ACC112 (cell line): ENCODE data around the gene KCNMA1.

ENCODE experiments used
- H2AFZ ChIP-seq: fragments of 200-600 bp; sonication (generic); one replicate; pipeline ENCODE4 v1.6.0; 2017; ENCODE audit warnings: antibody characterized with exemption, low read length; ENCODE audit not compliant: unreplicated experiment
- H3K27ac ChIP-seq: fragments of 200-600 bp; sonication (generic); 2 replicates; pipeline ENCODE4 v1.5.1; 2014; ENCODE audit warnings: low read depth, mild to moderate bottlenecking, antibody characterized with exemption, low read length, moderate library complexity
- H3K27me3 ChIP-seq: fragments of 200-600 bp; sonication (generic); 2 replicates; pipeline ENCODE4 v1.6.1; 2014; ENCODE audit warnings: mild to moderate bottlenecking, antibody characterized with exemption, low read length, moderate library complexity, mixed read lengths; ENCODE audit not compliant: insufficient read depth
- H3K36me3 ChIP-seq: fragments of 200-600 bp; sonication (generic); 2 replicates; pipeline ENCODE4 v1.6.1; 2016; ENCODE audit warnings: mild to moderate bottlenecking, antibody characterized with exemption, low read length, moderate library complexity, mixed read lengths; ENCODE audit not compliant: insufficient read depth
- H3K4me1 ChIP-seq: fragments of 200-600 bp; sonication (generic); one replicate; pipeline ENCODE4 v1.6.1; 2016; ENCODE audit warnings: low read length, mixed read lengths; ENCODE audit not compliant: insufficient read depth, unreplicated experiment, control insufficient read depth
- H3K4me3 ChIP-seq: fragments of 200-600 bp; sonication (generic); 2 replicates; pipeline ENCODE4 v1.5.1; 2014; ENCODE audit warnings: mild to moderate bottlenecking, low read depth, low read length
- H3K79me2 ChIP-seq: fragments of 200-600 bp; sonication (generic); one replicate; pipeline ENCODE4 v1.6.0; 2016; ENCODE audit warnings: low read length; ENCODE audit not compliant: control insufficient read depth, unreplicated experiment, insufficient read depth

The KCNMA1 gene

DNA sequence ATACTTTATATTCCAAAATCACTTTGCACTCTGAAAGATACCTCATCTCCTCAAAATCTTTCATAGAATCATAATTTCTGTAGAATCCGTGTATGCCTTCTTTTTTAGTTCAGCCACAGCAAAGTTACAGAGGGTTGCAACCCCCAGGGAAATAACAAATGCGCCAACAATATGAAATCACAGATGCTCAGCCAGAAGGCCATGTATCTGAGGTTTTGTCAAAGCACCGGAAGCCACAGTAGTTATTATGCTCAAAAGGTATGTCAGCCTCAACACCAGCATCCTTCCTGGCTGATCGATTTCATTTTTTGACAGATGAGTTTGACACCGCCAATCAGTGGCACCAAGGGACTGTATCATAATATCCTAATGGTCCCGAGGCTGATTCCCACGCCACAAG is 204.1 kb downstream of the KCNMA1 start:
- no peak overlapping the region for H3K4me3 ChIP-seq
- H3K27ac ChIP-seq, result no peak overlapping the region
- H3K4me1 ChIP-seq, result peaks cover 1% of the 10 kb centered on the region
- no peaks in the 10 kb centered on the region for H3K36me3 ChIP-seq
- no peaks in the 10 kb centered on the region for H3K79me2 ChIP-seq
- H3K27me3 ChIP-seq, result no peaks in the 10 kb centered on the region
- no peak overlapping the region for H2AFZ ChIP-seq

GRCh38 chr10:77431980-77432797 is 205.4 kb downstream of the KCNMA1 start:
- H3K4me1 ChIP-seq, result peaks cover 5% of the 10 kb centered on the region
- H3K27me3 ChIP-seq, result no peaks in the 10 kb centered on the region
- no peak overlapping the region for H3K27ac ChIP-seq
- H3K4me3 ChIP-seq, result no peak overlapping the region
- H3K79me2 ChIP-seq, result no peaks in the 10 kb centered on the region
- H2AFZ ChIP-seq, result no peak overlapping the region
- H3K36me3 ChIP-seq, result no peaks in the 10 kb centered on the region

- Histone ChIP-seq H3K27me3 (no peaks in the 10 kb centered on the region), H3K4me3 (no peak overlapping the region), H3K36me3 (no peaks in the 10 kb centered on the region), H3K79me2 (no peaks in the 10 kb centered on the region), H3K4me1 (peaks cover 11% of the 10 kb centered on the region), H3K27ac (no peak overlapping the region), H2AFZ (no peak overlapping the region)
Measured at GRCh38 chr10:77431209-77431611, 206.4 kb downstream of the KCNMA1 start.

DNA sequence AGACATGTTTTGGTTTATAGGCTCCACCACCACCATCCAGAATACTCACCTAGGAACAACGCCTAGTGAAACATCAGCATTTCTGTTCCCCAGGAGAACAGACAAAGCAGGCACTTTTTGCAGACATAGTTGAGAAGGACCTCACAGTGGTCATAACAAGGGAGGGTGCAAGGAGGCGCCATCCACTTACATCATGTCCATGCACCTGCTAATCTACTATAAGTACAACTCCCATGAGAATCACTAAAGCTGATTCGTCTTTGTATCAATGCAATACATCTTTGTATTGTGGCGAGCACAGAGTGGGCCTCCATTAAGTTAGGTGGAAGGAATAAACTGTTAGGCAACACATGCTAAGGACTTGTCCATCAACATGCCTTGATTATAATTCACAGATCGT is 207.1 kb downstream of the KCNMA1 start:
- no peak overlapping the region for H3K27ac ChIP-seq
- no peaks in the 10 kb centered on the region for H3K27me3 ChIP-seq
- peaks cover 11% of the 10 kb centered on the region for H3K4me1 ChIP-seq
- H3K79me2 ChIP-seq, result no peaks in the 10 kb centered on the region
- H3K4me3 ChIP-seq, result no peak overlapping the region
- H3K36me3 ChIP-seq, result no peaks in the 10 kb centered on the region
- H2AFZ ChIP-seq, result no peak overlapping the region

DNA sequence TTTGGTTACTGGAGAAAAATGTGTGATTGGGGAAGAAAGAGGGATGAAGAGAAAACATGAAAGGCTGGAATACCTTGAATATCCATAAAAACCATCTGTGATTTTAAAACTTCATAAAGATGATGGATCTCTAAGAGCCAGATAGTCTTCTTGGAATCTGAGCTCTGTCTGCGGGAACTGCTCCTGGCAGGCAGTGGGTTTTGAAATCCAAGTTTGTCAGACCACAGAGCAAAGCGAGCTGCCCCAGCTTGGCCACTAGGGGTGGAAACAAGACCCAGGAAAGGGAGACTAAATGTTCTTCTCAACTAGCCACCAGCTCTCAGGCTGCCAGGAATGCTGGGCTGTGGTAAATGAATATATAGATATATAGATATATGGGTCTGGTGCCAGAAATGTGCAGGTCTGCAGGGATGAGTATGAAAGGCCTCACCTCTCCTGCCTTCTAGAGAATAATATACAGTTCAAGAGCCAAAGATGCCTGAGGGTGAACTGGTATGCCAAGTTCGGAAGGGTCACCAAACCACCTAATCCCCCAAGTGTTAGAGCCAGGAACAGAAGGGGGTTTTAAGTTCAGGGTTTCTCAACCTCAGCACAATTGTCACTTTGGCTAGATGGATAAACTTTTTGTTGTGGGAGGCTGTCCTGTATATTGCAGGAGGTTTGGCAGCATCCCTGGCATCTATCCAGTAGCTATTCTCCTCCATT is 208.8 kb downstream of the KCNMA1 start:
- Histone ChIP-seq H3K27ac (no peak overlapping the region), H3K79me2 (no peaks in the 10 kb centered on the region), H3K4me3 (no peak overlapping the region), H3K27me3 (no peaks in the 10 kb centered on the region), H2AFZ (no peak overlapping the region), H3K4me1 (peaks cover 11% of the 10 kb centered on the region), H3K36me3 (no peaks in the 10 kb centered on the region)

- H3K27me3 ChIP-seq, result no peaks in the 10 kb centered on the region
- H3K4me3 ChIP-seq, result no peak overlapping the region
- peaks cover 11% of the 10 kb centered on the region for H3K4me1 ChIP-seq
- no peaks in the 10 kb centered on the region for H3K36me3 ChIP-seq
- no peaks in the 10 kb centered on the region for H3K79me2 ChIP-seq
- no peak overlapping the region for H2AFZ ChIP-seq
- no peak overlapping the region for H3K27ac ChIP-seq
Measured at GRCh38 chr10:77424257-77424656, 213.4 kb downstream of the KCNMA1 start.

- Histone ChIP-seq H3K4me3 (no peak overlapping the region), H3K27me3 (no peaks in the 10 kb centered on the region)
Measured at GRCh38 chr10:77422491-77423338, 214.9 kb downstream of the KCNMA1 start.

GRCh38 chr10:77421591-77421990 is 216.0 kb downstream of the KCNMA1 start:
- no peaks in the 10 kb centered on the region for H3K27me3 ChIP-seq
- no peak overlapping the region for H2AFZ ChIP-seq
- H3K79me2 ChIP-seq, result no peaks in the 10 kb centered on the region
- H3K4me3 ChIP-seq, result no peak overlapping the region
- no peak overlapping the region for H3K27ac ChIP-seq
- H3K36me3 ChIP-seq, result no peaks in the 10 kb centered on the region
- H3K4me1 ChIP-seq, result peaks cover 17% of the 10 kb centered on the region

More at GRCh38 chr10:77422491-77423338, 214.9 kb downstream of the KCNMA1 start:
- no peaks in the 10 kb centered on the region for H3K79me2 ChIP-seq
- H3K4me1 ChIP-seq, result peaks cover 13% of the 10 kb centered on the region
- no peak overlapping the region for H2AFZ ChIP-seq
- H3K27ac ChIP-seq, result no peak overlapping the region
- no peaks in the 10 kb centered on the region for H3K36me3 ChIP-seq

GRCh38 chr10:77420947-77421523 is 216.6 kb downstream of the KCNMA1 start:
- Histone ChIP-seq H3K4me3 (no peak overlapping the region), H3K27me3 (no peaks in the 10 kb centered on the region), H3K27ac (no peak overlapping the region), H3K36me3 (no peaks in the 10 kb centered on the region), H2AFZ (no peak overlapping the region), H3K4me1 (peaks cover 23% of the 10 kb centered on the region), H3K79me2 (no peaks in the 10 kb centered on the region)

DNA sequence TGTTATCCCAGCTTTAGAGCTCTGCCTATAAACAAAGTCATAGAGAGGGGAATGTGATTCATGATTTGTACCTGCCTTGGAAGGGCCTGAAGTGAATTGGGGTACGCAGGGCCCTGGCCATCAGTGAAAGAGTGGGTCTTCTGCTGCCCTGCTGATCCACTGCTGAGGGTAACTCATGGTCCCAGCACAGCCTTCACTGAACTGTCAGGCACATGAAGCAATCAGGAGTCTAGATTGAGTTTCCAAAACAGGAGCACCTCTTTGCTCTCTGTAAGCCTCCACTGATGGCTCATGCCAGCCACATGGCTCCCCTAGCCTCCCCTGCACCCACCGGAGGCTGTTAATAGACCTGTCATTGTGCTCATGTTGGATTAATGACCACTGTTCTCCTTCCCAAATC is 217.6 kb downstream of the KCNMA1 start:
- no peaks in the 10 kb centered on the region for H3K36me3 ChIP-seq
- H3K4me1 ChIP-seq, result peaks cover 33% of the 10 kb centered on the region
- no peak overlapping the region for H3K4me3 ChIP-seq
- no peak overlapping the region for H2AFZ ChIP-seq
- no peaks in the 10 kb centered on the region for H3K79me2 ChIP-seq
- no peak overlapping the region for H3K27ac ChIP-seq
- no peaks in the 10 kb centered on the region for H3K27me3 ChIP-seq
